Spinal cord (tissue), 10 donors: Measurements from ENCODE around the gene C1orf35. TPM values are rescaled to one million over a fixed set of nuclear protein-coding genes. Genes with fewer than 3 reads are reported as not detected.
A peak's percentile ranks its signal among the peaks of the same experiment; 100 is the strongest.
"Not testable (repeated sequence)": the region's sequence is repeated elsewhere in the genome, so short reads cannot be mapped to it uniquely, and the experiment has no call there.

Experiments used
- DNase-seq, 6 donors: peaks; one replicate each; pipeline versions ENCODE4 v3.0.0 to v3.0.0-alpha.2; 2013 to 2015; ENCODE audit warnings: low spot score in 6 of 6, low read depth in 4 of 6
- H3K27ac ChIP-seq: one replicate; pipeline ENCODE4 v1.5.1; 2013; ENCODE audit warnings: low read depth, low read length, control low read depth
- H3K27me3 ChIP-seq: one replicate; pipeline ENCODE4 v1.6.1; 2013; ENCODE audit warnings: low read length; ENCODE audit not compliant: control insufficient read depth, insufficient read depth
- H3K36me3 ChIP-seq: one replicate; pipeline ENCODE4 v1.6.1; 2013; ENCODE audit warnings: low read length; ENCODE audit not compliant: control insufficient read depth, insufficient read depth
- H3K4me1 ChIP-seq: one replicate; pipeline ENCODE4 v1.6.1; 2013; ENCODE audit warnings: low read length; ENCODE audit not compliant: control insufficient read depth, insufficient read depth
- H3K4me3 ChIP-seq: one replicate; pipeline ENCODE4 v1.5.1; 2013; ENCODE audit warnings: low read depth, low read length, control low read depth
- H3K9me3 ChIP-seq: one replicate; pipeline ENCODE4 v1.6.1; 2013; ENCODE audit warnings: low read length; ENCODE audit not compliant: control insufficient read depth, insufficient read depth
- WGBS: methylation state at CpG from one replicate; pipeline ENCODE4 v1.1.5; 2013; ENCODE audit warnings: missing lambda C conversion rate; ENCODE audit not compliant: insufficient coverage; 5-methylcytosine and 5-hydroxymethylcytosine counted together
- polyA plus RNA-seq, 2 donors: library from polyadenylated mRNA; unstranded; fragments of 120-200 nt; gene quantifications; one replicate each; pipeline ENCODE4 v1.2.1, GENCODE V29; 2013; ENCODE audit not compliant: insufficient read length in 2 of 2
- total RNA-seq, 2 donors: library from RNA; depleted of rRNA in 1 of 2; stranded (reverse); fragments of 120-200 nt in 1 of 2; fragments of >200 nt in 1 of 2; gene quantifications; one replicate each; pipeline versions ENCODE4 v1.2.3 to v1.2.4, GENCODE V29; 2013 to 2014
- donor health status: healthy.

The C1orf35 gene
- total and polyA plus RNA-seq, 4 donors: 3.8 to 29.4 (median 20.1) TPM

- not testable (repeated sequence) for H3K27me3 ChIP-seq, DNase-seq, H3K9me3 ChIP-seq, H3K27ac ChIP-seq, H3K4me3 ChIP-seq
- WGBS: no CpG with 5 or more reads among the region's 6 CpGs
- H3K36me3 ChIP-seq: peaks cover 17% of the 10 kb centered on the region
- H3K4me1 ChIP-seq: peaks cover 27% of the 10 kb centered on the region
These were observed 8.2 kb upstream of the C1orf35 start for GRCh38 chr1:228111315-228111714.

- no peaks in the 10 kb centered on the region for H3K27me3 ChIP-seq
- DNase-seq: no peak
- H3K9me3 ChIP-seq: no peaks in the 10 kb centered on the region
- no peak overlapping the region for H3K4me3 ChIP-seq
- H3K4me1 ChIP-seq: peaks cover 27% of the 10 kb centered on the region
- no peak overlapping the region for H3K27ac ChIP-seq
- 77% methylated on average over 5 of the region's 7 CpGs for WGBS
- H3K36me3 ChIP-seq: peaks cover 24% of the 10 kb centered on the region
These were observed 7.4 kb upstream of the C1orf35 start for GRCh38 chr1:228110556-228110955.

- Histone ChIP-seq H3K4me1 (peaks cover 27% of the 10 kb centered on the region), H3K4me3 (peak overlapping the region; percentile 99), H3K27ac (no peak overlapping the region), H3K36me3 (peaks cover 30% of the 10 kb centered on the region), H3K9me3 (no peaks in the 10 kb centered on the region), H3K27me3 (no peaks in the 10 kb centered on the region)
- WGBS: 40% methylated on average over 15 of the region's 15 CpGs
- no peak for DNase-seq
These were observed 6.9 kb upstream of the C1orf35 start for GRCh38 chr1:228109962-228110488.

- Histone ChIP-seq H3K9me3 (no peaks in the 10 kb centered on the region), H3K4me3 (peak within 1 kb of the TSS; percentile 99), H3K27ac (peak within 1 kb of the TSS; percentile 82), H3K27me3 (no peaks in the 10 kb centered on the region), H3K4me1 (peaks cover 27% of the 10 kb centered on the region), H3K36me3 (peaks cover 33% of the 10 kb centered on the region)
- under 1% methylated on average over 66 of the region's 66 CpGs for WGBS
- peak; percentile 92 to 99 (median 94) for DNase-seq
These were observed 6.2 kb upstream of the C1orf35 start, which contains the start of gene MRPL55 for GRCh38 chr1:228109073-228109961. Gene MRPL55 (minus strand): TSS chr1:228109299. CDS start chr1:228108260, 1,039 bp downstream.

GRCh38 chr1:228108742-228109072, 5.6 kb upstream of the C1orf35 start:
- peaks cover 32% of the 10 kb centered on the region for H3K4me1 ChIP-seq
- no peaks in the 10 kb centered on the region for H3K27me3 ChIP-seq
- H3K4me3 ChIP-seq: peak overlapping the region; percentile 99
- DNase-seq: peak in 1 of 6 donors; percentile 4
- peak overlapping the region; percentile 70 for H3K27ac ChIP-seq
- H3K9me3 ChIP-seq: no peaks in the 10 kb centered on the region
- peaks cover 33% of the 10 kb centered on the region for H3K36me3 ChIP-seq
- WGBS: 3% methylated on average over 7 of the region's 8 CpGs

- no peaks in the 10 kb centered on the region for H3K9me3 ChIP-seq
- H3K36me3 ChIP-seq: peaks cover 33% of the 10 kb centered on the region
- H3K4me1 ChIP-seq: peaks cover 37% of the 10 kb centered on the region
- peak overlapping the region; percentile 99 for H3K4me3 ChIP-seq
- WGBS: 81% methylated on average over 7 of the region's 11 CpGs
- no peaks in the 10 kb centered on the region for H3K27me3 ChIP-seq
- no peak for DNase-seq
- no peak overlapping the region for H3K27ac ChIP-seq
These were observed 5.0 kb upstream of the C1orf35 start for GRCh38 chr1:228108055-228108690.

GRCh38 chr1:228107636-228108035, 4.5 kb upstream of the C1orf35 start:
- WGBS: 93% methylated on average over 19 of the region's 19 CpGs
- no peak overlapping the region for H3K4me3 ChIP-seq

GRCh38 chr1:228106800-228107054, 3.6 kb upstream of the C1orf35 start:
- H3K27me3 ChIP-seq: no peaks in the 10 kb centered on the region
- peaks cover 45% of the 10 kb centered on the region for H3K4me1 ChIP-seq
- DNase-seq: no peak
- H3K9me3 ChIP-seq: no peaks in the 10 kb centered on the region
- H3K36me3 ChIP-seq: peaks cover 36% of the 10 kb centered on the region
- H3K27ac ChIP-seq: no peak overlapping the region
- 93% methylated on average over 9 of the region's 9 CpGs for WGBS
- H3K4me3 ChIP-seq: no peak overlapping the region

More at GRCh38 chr1:228107636-228108035, 4.5 kb upstream of the C1orf35 start:
- peaks cover 37% of the 10 kb centered on the region for H3K4me1 ChIP-seq
- peaks cover 33% of the 10 kb centered on the region for H3K36me3 ChIP-seq
- no peak overlapping the region for H3K27ac ChIP-seq
- H3K27me3 ChIP-seq: no peaks in the 10 kb centered on the region
- H3K9me3 ChIP-seq: no peaks in the 10 kb centered on the region
- no peak for DNase-seq

GRCh38 chr1:228105996-228106799, 3.1 kb upstream of the C1orf35 start:
- WGBS: 87% methylated on average over 8 of the region's 8 CpGs
- H3K9me3 ChIP-seq: no peaks in the 10 kb centered on the region
- no peak overlapping the region for H3K4me3 ChIP-seq
- H3K36me3 ChIP-seq: peaks cover 41% of the 10 kb centered on the region
- peaks cover 49% of the 10 kb centered on the region for H3K4me1 ChIP-seq
- H3K27ac ChIP-seq: no peak overlapping the region
- no peaks in the 10 kb centered on the region for H3K27me3 ChIP-seq
- DNase-seq: no peak
